HEK293 (cell line): ENCODE data around the gene RASGRF2.

ENCODE experiments used
- BCL11B ChIP-seq: fragments of 450-650 bp; formaldehyde crosslinking; IDR thresholded peaks from 2 replicates; pipeline ENCODE4 v1.5.1; 2016; ENCODE audit warnings: low read depth, missing biosample characterization, missing genetic modification characterization
- HOXC10 ChIP-seq: sonication (generic); formaldehyde crosslinking; IDR thresholded peaks from 2 replicates; pipeline ENCODE4 v1.8.1; 2023; ENCODE audit warnings: mild to moderate bottlenecking, missing genetic modification reagents
- KLF10 ChIP-seq: fragments of 450-650 bp; IDR thresholded peaks from 2 replicates; pipeline ENCODE4 v1.5.1; 2018; ENCODE audit warnings: missing biosample characterization, mild to moderate bottlenecking, missing genetic modification characterization
- MEIS1 ChIP-seq: sonication (generic); formaldehyde crosslinking; IDR thresholded peaks from 2 replicates; pipeline ENCODE4 v1.8.1; 2022; ENCODE audit warnings: missing genetic modification reagents, mild to moderate bottlenecking, borderline replicate concordance
- RBAK ChIP-seq: fragments of 450-650 bp; formaldehyde crosslinking; IDR thresholded peaks from 2 replicates; pipeline ENCODE4 v1.5.1; 2016; ENCODE audit warnings: missing biosample characterization, missing genetic modification characterization
- SCRT2 ChIP-seq: fragments of 450-650 bp; formaldehyde crosslinking; IDR thresholded peaks from 2 replicates; pipeline ENCODE4 v1.5.1; 2016; ENCODE audit warnings: missing biosample characterization, missing genetic modification characterization
- SP3 ChIP-seq: fragments of 450-650 bp; formaldehyde crosslinking; IDR thresholded peaks from 2 replicates; pipeline ENCODE4 v1.5.1; 2016; ENCODE audit warnings: missing biosample characterization, missing genetic modification characterization
- YY1 ChIP-seq: fragments of 450-650 bp; formaldehyde crosslinking; IDR thresholded peaks from 2 replicates; pipeline ENCODE4 v1.5.1; 2018; ENCODE audit warnings: missing biosample characterization, missing genetic modification characterization
- ZBTB48 ChIP-seq: fragments of 450-650 bp; formaldehyde crosslinking; IDR thresholded peaks from 2 replicates; pipeline ENCODE4 v1.5.1; 2016; ENCODE audit warnings: missing biosample characterization, missing genetic modification characterization
- ZFP41 ChIP-seq: fragments of 450-650 bp; formaldehyde crosslinking; IDR thresholded peaks from 2 replicates; pipeline ENCODE4 v1.5.1; 2016; ENCODE audit warnings: missing biosample characterization, missing genetic modification characterization, borderline replicate concordance
- ZNF174 ChIP-seq: fragments of 450-650 bp; formaldehyde crosslinking; IDR thresholded peaks from 2 replicates; pipeline ENCODE4 v1.5.0; 2017; ENCODE audit warnings: missing biosample characterization, mild to moderate bottlenecking, missing genetic modification characterization
- ZNF311 ChIP-seq: fragments of 450-650 bp; formaldehyde crosslinking; IDR thresholded peaks from 2 replicates; pipeline ENCODE4 v1.5.1; 2017; ENCODE audit warnings: missing biosample characterization, missing genetic modification characterization, borderline replicate concordance
- ZNF501 ChIP-seq: fragments of 450-650 bp; formaldehyde crosslinking; IDR thresholded peaks from 2 replicates; pipeline ENCODE4 v1.5.1; 2016; ENCODE audit warnings: missing biosample characterization, missing genetic modification characterization
- ZNF560 ChIP-seq: fragments of 450-650 bp; formaldehyde crosslinking; IDR thresholded peaks from 2 replicates; pipeline ENCODE4 v1.5.1; 2017; ENCODE audit warnings: missing biosample characterization, missing genetic modification characterization, borderline replicate concordance
- ZNF658 ChIP-seq: fragments of 450-650 bp; formaldehyde crosslinking; IDR thresholded peaks from 2 replicates; pipeline ENCODE4; 2016; ENCODE audit warnings: missing biosample characterization, missing genetic modification characterization
- ZNF701 ChIP-seq: fragments of 450-650 bp; formaldehyde crosslinking; IDR thresholded peaks from 2 replicates; pipeline ENCODE4 v1.5.1; 2016; ENCODE audit warnings: missing biosample characterization, missing genetic modification characterization
- ZNF768 ChIP-seq: fragments of 450-650 bp; formaldehyde crosslinking; IDR thresholded peaks from 2 replicates; pipeline ENCODE4 v1.5.1; 2018; ENCODE audit warnings: missing biosample characterization, mild to moderate bottlenecking, missing genetic modification characterization
- ZNF837 ChIP-seq: fragments of 450-650 bp; formaldehyde crosslinking; IDR thresholded peaks from 2 replicates; pipeline ENCODE4 v1.5.1; 2016; ENCODE audit warnings: missing biosample characterization, missing genetic modification characterization
- TF ChIP-seq, protein P1 (sequence below): fragments of 450-650 bp; formaldehyde crosslinking; IDR thresholded peaks from 2 replicates; pipeline ENCODE4 v1.5.1; 2016; ENCODE audit warnings: missing biosample characterization, missing genetic modification characterization, borderline replicate concordance
- TF ChIP-seq, protein P2 (sequence below): fragments of 450-650 bp; formaldehyde crosslinking; IDR thresholded peaks from 2 replicates; pipeline ENCODE4 v1.5.1; 2016; ENCODE audit warnings: missing biosample characterization, missing genetic modification characterization
- TF ChIP-seq, protein P3 (sequence below): fragments of 450-650 bp; formaldehyde crosslinking; IDR thresholded peaks from 2 replicates; pipeline ENCODE4 v1.5.1; 2016; ENCODE audit warnings: missing biosample characterization, missing genetic modification characterization
- TF ChIP-seq, protein P4 (sequence below): fragments of 450-650 bp; formaldehyde crosslinking; IDR thresholded peaks from 2 replicates; pipeline ENCODE4 v1.5.1; 2017; ENCODE audit warnings: missing biosample characterization, missing genetic modification characterization
- TF ChIP-seq, protein P5 (sequence below): IDR thresholded peaks from 2 replicates; pipeline ENCODE4 v1.6.1; 2011; ENCODE audit warnings: mild to moderate bottlenecking, low read depth, low read length, borderline replicate concordance
- TF ChIP-seq, protein P6 (sequence below): fragments of 450-650 bp; formaldehyde crosslinking; IDR thresholded peaks from 2 replicates; pipeline ENCODE4 v1.5.1; 2017; ENCODE audit warnings: missing biosample characterization, missing genetic modification characterization

Gene RASGRF2

DNA sequence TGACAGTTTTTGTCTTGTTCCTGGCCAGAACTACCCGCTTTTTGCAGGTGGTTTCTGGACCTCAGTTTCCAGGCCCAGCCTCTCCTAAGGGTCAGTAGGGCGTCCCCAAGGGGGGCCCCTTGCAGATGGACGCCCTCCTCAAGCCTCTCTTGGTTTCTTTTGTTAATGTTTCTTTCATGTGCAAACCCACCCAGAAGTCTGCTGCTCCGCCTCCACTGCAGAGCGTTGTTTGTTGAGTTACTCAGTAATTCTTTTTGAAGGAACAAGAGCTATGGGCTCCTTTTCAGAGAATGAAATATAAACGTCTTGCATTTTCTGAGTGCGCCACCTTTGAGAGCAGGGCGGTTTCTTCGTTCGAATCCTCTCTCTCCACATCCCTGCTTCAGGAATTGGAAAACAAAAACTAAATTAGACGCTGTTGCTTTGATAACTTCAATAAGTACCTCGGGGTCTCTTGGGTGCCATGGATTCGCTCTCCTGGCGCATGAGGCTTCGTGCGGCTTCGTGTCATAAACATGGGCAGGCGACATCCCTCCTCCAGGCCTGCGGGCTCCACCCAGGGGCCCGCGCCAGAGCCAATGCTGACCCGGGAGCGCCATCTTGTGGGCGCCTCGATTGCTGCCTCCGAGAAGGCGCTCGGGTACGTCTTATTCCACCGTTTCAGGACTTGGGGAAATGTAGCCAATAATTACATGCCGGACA is 234.6 kb downstream of the RASGRF2 start (continued):
- TF ChIP-seq, protein P1, sequence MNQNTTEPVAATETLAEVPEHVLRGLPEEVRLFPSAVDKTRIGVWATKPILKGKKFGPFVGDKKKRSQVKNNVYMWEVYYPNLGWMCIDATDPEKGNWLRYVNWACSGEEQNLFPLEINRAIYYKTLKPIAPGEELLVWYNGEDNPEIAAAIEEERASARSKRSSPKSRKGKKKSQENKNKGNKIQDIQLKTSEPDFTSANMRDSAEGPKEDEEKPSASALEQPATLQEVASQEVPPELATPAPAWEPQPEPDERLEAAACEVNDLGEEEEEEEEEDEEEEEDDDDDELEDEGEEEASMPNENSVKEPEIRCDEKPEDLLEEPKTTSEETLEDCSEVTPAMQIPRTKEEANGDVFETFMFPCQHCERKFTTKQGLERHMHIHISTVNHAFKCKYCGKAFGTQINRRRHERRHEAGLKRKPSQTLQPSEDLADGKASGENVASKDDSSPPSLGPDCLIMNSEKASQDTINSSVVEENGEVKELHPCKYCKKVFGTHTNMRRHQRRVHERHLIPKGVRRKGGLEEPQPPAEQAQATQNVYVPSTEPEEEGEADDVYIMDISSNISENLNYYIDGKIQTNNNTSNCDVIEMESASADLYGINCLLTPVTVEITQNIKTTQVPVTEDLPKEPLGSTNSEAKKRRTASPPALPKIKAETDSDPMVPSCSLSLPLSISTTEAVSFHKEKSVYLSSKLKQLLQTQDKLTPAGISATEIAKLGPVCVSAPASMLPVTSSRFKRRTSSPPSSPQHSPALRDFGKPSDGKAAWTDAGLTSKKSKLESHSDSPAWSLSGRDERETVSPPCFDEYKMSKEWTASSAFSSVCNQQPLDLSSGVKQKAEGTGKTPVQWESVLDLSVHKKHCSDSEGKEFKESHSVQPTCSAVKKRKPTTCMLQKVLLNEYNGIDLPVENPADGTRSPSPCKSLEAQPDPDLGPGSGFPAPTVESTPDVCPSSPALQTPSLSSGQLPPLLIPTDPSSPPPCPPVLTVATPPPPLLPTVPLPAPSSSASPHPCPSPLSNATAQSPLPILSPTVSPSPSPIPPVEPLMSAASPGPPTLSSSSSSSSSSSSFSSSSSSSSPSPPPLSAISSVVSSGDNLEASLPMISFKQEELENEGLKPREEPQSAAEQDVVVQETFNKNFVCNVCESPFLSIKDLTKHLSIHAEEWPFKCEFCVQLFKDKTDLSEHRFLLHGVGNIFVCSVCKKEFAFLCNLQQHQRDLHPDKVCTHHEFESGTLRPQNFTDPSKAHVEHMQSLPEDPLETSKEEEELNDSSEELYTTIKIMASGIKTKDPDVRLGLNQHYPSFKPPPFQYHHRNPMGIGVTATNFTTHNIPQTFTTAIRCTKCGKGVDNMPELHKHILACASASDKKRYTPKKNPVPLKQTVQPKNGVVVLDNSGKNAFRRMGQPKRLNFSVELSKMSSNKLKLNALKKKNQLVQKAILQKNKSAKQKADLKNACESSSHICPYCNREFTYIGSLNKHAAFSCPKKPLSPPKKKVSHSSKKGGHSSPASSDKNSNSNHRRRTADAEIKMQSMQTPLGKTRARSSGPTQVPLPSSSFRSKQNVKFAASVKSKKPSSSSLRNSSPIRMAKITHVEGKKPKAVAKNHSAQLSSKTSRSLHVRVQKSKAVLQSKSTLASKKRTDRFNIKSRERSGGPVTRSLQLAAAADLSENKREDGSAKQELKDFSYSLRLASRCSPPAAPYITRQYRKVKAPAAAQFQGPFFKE (tag by site-specific recombination): no peak
- TF ChIP-seq, protein P2, sequence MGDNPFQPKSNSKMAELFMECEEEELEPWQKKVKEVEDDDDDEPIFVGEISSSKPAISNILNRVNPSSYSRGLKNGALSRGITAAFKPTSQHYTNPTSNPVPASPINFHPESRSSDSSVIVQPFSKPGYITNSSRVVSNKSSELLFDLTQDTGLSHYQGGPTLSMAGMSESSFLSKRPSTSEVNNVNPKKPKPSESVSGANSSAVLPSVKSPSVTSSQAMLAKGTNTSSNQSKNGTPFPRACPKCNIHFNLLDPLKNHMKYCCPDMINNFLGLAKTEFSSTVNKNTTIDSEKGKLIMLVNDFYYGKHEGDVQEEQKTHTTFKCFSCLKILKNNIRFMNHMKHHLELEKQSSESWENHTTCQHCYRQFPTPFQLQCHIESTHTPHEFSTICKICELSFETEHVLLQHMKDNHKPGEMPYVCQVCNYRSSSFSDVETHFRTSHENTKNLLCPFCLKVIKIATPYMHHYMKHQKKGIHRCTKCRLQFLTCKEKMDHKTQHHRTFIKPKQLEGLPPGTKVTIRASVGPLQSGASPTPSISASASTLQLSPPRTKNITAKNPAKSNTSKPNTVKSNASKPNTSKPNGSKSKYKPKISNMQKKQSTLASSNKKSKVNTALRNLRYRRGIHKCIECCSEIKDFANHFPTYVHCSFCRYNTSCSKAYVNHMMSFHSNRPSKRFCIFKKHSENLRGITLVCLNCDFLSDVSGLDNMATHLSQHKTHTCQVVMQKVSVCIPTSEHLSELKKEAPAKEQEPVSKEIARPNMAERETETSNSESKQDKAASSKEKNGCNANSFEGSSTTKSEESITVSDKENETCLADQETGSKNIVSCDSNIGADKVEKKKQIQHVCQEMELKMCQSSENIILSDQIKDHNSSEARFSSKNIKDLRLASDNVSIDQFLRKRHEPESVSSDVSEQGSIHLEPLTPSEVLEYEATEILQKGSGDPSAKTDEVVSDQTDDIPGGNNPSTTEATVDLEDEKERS: no peak
- TF ChIP-seq ZNF501 (tag by site-specific recombination) (no peak), RBAK (no peak), SCRT2 (tag by site-specific recombination) (no peak), ZNF837 (tag by site-specific recombination) (no peak), ZNF768 (tag by site-specific recombination) (no peak), ZFP41 (tag by site-specific recombination) (no peak), ZNF560 (tag by site-specific recombination) (no peak), ZNF174 (tag by site-specific recombination) (no peak), ZBTB48 (0 out of 2 replicates have a peak, but pooled peaks have one; percentile 22), ZNF701 (tag by site-specific recombination) (no peak), HOXC10 (CRISPR knock-in tag) (no peak), ZNF311 (no peak), YY1 (no peak), MEIS1 (CRISPR knock-in tag) (no peak), BCL11B (tag by site-specific recombination) (no peak), SP3 (tag by site-specific recombination) (peak; percentile 35; the same call in 1 of the 2 replicates), ZNF658 (tag by site-specific recombination) (no peak), KLF10 (tag by site-specific recombination) (no peak)
- TF ChIP-seq, protein P3, sequence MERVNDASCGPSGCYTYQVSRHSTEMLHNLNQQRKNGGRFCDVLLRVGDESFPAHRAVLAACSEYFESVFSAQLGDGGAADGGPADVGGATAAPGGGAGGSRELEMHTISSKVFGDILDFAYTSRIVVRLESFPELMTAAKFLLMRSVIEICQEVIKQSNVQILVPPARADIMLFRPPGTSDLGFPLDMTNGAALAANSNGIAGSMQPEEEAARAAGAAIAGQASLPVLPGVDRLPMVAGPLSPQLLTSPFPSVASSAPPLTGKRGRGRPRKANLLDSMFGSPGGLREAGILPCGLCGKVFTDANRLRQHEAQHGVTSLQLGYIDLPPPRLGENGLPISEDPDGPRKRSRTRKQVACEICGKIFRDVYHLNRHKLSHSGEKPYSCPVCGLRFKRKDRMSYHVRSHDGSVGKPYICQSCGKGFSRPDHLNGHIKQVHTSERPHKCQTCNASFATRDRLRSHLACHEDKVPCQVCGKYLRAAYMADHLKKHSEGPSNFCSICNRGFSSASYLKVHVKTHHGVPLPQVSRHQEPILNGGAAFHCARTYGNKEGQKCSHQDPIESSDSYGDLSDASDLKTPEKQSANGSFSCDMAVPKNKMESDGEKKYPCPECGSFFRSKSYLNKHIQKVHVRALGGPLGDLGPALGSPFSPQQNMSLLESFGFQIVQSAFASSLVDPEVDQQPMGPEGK (tag by site-specific recombination): peak; percentile 24; the same call in 1 of the 2 replicates
- TF ChIP-seq, protein P4, sequence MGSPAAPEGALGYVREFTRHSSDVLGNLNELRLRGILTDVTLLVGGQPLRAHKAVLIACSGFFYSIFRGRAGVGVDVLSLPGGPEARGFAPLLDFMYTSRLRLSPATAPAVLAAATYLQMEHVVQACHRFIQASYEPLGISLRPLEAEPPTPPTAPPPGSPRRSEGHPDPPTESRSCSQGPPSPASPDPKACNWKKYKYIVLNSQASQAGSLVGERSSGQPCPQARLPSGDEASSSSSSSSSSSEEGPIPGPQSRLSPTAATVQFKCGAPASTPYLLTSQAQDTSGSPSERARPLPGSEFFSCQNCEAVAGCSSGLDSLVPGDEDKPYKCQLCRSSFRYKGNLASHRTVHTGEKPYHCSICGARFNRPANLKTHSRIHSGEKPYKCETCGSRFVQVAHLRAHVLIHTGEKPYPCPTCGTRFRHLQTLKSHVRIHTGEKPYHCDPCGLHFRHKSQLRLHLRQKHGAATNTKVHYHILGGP: no peak
- TF ChIP-seq, protein P5, sequence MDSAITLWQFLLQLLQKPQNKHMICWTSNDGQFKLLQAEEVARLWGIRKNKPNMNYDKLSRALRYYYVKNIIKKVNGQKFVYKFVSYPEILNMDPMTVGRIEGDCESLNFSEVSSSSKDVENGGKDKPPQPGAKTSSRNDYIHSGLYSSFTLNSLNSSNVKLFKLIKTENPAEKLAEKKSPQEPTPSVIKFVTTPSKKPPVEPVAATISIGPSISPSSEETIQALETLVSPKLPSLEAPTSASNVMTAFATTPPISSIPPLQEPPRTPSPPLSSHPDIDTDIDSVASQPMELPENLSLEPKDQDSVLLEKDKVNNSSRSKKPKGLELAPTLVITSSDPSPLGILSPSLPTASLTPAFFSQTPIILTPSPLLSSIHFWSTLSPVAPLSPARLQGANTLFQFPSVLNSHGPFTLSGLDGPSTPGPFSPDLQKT: no peak
- TF ChIP-seq, protein P6, sequence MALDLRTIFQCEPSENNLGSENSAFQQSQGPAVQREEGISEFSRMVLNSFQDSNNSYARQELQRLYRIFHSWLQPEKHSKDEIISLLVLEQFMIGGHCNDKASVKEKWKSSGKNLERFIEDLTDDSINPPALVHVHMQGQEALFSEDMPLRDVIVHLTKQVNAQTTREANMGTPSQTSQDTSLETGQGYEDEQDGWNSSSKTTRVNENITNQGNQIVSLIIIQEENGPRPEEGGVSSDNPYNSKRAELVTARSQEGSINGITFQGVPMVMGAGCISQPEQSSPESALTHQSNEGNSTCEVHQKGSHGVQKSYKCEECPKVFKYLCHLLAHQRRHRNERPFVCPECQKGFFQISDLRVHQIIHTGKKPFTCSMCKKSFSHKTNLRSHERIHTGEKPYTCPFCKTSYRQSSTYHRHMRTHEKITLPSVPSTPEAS: no peak
